Tongue (tissue), 3 donors: Measurements from ENCODE around the gene SMARCA4. TPM values are rescaled to one million over a fixed set of nuclear protein-coding genes. Genes with fewer than 3 reads are reported as not detected.
"Not testable (repeated sequence)": the region's sequence is repeated elsewhere in the genome, so short reads cannot be mapped to it uniquely, and the experiment has no call there.

Source experiments
- DNase-seq: peaks from one replicate; pipeline ENCODE4 v3.0.0-alpha.2; 2015
- small RNA-seq: library from RNA; depleted of rRNA; stranded (forward); fragments of <200 nt; gene quantifications from one replicate; pipeline ENCODE3, GENCODE V24; 2014; ENCODE audit warnings: low replicate concordance
- total RNA-seq: library from RNA; depleted of rRNA; stranded (reverse); fragments of >200 nt; gene quantifications from one replicate; pipeline ENCODE4 v1.2.3, GENCODE V29; 2014

Gene SMARCA4
- total RNA-seq, 1 donor from 2014 or later = 87.7 TPM

- no peak for DNase-seq
Measured at GRCh38 chr19:11098861-11099260, 138.0 kb downstream of the SMARCA4 start.

- peak; percentile 79 for DNase-seq
Measured at GRCh38 chr19:11100049-11100448, 139.2 kb downstream of the SMARCA4 start.

- no peak for DNase-seq
Measured at GRCh38 chr19:11101057-11101456, 140.2 kb downstream of the SMARCA4 start.

GRCh38 chr19:11102944-11103343 is 142.1 kb downstream of the SMARCA4 start:
- no peak for DNase-seq

GRCh38 chr19:11103667-11104066 is 142.8 kb downstream of the SMARCA4 start:
- not testable (repeated sequence) for DNase-seq

- no peak for DNase-seq
Measured at GRCh38 chr19:11105014-11105636, 144.3 kb downstream of the SMARCA4 start.

- DNase-seq = peak; percentile 96
Measured at GRCh38 chr19:11106477-11106876, 145.6 kb downstream of the SMARCA4 start.

GRCh38 chr19:11108746-11109145 is 147.9 kb downstream of the SMARCA4 start:
- DNase-seq = no peak

GRCh38 chr19:11111117-11111770 is 150.4 kb downstream of the SMARCA4 start:
- no peak for DNase-seq

- no peak for DNase-seq
Measured at GRCh38 chr19:11111771-11112144, 150.9 kb downstream of the SMARCA4 start.

Small RNAs within 50 kb of the gene (small RNA-seq; reads per million reads assigned to genes)
- gene RF02271 (not detected), gene RN7SL192P (0.06 reads per million)

Other genes with a start within 250 kb of the SMARCA4 start
- 114 TPM for gene DNM2, start 243.0 kb upstream of the SMARCA4 start, total RNA-seq
- 46.0 TPM for gene TMED1, start 124.8 kb upstream of the SMARCA4 start, total RNA-seq
- 3.9 TPM for gene C19orf38, start 112.6 kb upstream of the SMARCA4 start, total RNA-seq
- gene CARM1, start 89.5 kb upstream of the SMARCA4 start, total RNA-seq = 43.9 TPM
- 54.7 TPM for gene YIPF2, start 32.4 kb upstream of the SMARCA4 start, total RNA-seq
- 29.7 TPM for gene TIMM29, start 32.2 kb upstream of the SMARCA4 start, total RNA-seq
- 43.1 TPM for gene LDLR, start 128.4 kb downstream of the SMARCA4 start, total RNA-seq
- gene SPC24, start 194.8 kb downstream of the SMARCA4 start, total RNA-seq = 12.3 TPM
- gene KANK2, start 236.5 kb downstream of the SMARCA4 start, total RNA-seq = 236 TPM